GOT3 (cell line): ENCODE data around the gene PTGFRN.
"Not testable (repeated sequence)": the region's sequence is repeated elsewhere in the genome, so short reads cannot be mapped to it uniquely, and the experiment has no call there.

Experiments used
- DNase-seq: peaks from one replicate; lab custom pipeline; 2025; ENCODE audit warnings: mixed read lengths; lab: John Stamatoyannopoulos, UW

The PTGFRN gene

DNA sequence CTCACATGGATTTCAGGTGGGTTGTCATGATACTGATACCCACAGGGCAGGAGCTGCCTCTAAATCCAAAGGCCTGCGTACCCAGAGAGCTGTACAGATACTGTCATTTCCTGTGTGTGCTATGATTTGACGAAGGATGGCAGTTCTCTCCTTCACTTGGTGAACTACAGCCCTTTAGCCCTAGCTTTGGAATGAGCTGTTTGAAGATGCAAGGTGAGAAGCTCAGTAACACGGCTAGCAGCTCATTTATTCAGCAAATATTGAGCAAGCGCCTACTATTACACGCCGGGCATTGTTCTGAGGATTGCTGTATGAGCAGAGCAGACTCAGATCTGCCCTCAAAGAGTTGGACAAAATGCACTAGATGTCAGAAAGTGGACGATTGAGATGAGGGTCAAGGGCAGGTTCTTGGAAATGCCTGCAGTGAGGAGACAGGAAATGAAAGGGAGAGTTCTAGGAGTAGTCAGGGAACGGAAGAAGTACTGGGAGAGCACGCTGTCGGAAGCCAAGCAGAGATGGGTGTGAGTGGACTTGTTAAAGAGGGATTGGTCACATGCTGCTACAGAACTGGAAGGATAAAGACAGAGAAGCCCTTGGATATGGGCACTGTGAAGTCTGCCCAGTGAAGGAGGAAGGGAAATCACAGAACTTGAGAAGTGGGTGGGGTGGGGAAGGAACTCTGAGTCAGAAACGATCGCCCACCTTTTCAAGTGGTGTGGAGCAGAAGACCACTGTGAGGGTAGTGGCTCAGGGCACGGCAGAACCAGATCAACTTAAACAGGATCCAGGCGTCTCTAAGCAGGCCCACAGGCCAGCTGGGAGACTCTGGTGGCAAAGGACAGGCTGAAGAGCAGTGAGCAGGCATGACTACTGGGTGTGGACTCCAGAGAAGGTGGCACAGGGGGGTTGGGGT lies 7.1 kb downstream of the PTGFRN start:
- DNase-seq: no peak

DNA sequence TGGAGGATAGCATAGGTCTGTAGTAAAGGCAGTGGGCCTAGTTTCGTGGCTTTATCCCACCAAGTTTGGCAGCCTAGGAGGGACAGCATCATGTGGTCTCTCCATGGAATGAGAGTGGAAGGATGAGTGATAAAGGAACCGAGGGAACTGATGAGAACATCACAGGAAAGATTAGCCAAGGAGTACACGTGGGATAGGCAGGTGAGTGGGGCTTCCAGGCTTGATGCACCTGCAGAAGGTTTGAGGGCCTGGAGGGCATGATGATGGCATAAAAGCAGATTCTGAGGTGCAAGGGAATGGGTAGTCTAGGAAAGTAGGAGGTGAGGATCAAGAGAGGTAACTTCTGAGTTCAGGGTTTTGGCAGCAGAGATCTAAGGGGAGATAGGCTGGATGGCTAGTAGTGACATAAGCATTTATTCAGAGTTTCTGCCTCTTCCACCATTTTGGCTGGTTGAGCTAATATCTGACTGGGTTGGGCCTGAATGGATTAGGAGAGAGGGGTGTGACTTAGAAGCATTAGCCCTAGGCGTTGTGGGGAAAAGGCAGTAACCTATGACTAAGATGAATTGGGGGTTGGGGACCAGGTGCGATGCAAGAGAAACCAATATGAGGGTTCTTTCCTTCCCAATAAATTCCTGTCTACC lies 9.1 kb downstream of the PTGFRN start:
- no peak for DNase-seq

DNA sequence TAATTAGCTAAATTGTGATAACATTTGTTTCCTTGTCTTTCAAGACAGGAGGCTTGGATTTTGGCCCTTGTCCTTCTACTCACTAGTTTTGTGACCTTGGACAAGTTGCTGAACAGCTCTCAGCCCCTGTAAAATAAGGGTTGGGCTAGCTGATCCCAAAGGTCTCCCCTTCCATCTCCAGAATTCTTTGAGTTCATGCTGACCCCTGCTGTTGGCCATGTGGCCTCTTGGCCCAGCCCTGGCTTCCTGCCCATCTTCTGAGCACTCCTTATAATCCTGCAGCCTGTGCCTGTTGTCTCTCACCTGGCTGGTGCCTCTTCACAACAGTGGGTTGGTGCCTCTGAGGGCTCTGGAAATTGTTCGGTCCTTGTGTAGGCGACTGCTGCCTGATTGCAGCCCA lies 10.1 kb downstream of the PTGFRN start:
- DNase-seq: no peak

DNA sequence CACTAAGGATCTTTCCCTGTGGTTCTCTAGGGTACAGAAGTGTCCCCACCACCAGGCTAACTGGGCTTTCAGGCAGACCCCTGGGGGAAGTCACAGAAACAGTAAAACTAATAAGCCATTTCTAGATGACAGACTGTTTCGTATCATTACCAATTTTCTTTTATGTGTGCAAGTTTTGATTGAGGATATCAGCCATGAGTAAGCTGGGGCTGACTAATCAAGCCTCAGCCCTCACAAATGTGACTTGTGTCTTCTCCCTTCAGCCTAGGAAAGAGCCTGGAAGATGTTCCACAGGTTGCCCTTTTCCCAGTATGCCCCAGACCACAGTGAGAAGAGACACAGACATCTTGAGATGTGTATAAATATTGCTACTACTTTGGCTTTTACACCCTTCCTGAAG lies 10.5 kb downstream of the PTGFRN start:
- no peak for DNase-seq

DNA sequence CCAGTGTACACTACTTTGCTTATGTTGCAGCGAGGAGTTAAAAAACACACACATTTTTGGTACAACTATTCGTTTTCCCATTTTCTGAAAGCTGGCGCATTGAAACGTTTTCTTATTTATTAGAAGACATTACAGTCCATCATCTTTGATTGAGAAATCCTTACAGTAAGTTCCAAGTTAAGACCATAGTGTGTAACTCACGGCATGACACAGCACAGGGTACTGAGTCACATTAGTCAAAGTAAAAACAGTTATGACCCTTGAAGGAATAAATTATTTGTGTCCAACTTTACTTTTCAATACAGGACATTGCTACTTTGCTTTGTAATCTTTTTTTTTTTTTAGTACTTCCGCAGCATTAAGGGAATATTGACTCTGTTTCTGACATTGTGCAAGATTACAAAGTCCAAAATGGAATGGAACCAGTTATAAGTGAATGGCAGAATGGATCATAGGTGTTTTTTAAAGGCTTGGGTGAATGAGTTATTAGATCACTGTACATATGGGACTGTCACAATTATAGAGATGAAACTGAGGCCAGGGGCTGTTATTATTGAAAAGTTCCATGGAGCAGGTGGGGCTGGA lies 11.7 kb downstream of the PTGFRN start:
- DNase-seq: no peak

DNA sequence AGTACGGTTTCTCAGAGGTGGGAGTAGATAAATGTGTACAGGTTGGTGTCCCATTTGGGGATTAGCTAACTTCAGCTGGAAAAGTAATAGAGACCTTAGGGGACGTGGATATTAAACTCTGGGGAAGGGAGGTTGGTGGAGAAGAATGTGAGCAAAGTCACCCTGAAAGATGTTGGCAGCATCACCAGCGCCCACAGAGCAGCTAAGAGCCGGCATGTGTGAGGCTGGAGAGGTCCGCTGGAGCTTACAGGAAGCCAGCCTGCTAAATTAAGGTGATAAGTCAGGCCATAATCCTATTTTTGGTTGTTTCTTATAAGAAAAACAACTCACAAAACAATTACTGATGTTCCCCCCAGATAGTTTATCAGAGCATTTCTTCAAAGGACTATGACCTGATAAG lies 12.2 kb downstream of the PTGFRN start:
- no peak for DNase-seq

DNA sequence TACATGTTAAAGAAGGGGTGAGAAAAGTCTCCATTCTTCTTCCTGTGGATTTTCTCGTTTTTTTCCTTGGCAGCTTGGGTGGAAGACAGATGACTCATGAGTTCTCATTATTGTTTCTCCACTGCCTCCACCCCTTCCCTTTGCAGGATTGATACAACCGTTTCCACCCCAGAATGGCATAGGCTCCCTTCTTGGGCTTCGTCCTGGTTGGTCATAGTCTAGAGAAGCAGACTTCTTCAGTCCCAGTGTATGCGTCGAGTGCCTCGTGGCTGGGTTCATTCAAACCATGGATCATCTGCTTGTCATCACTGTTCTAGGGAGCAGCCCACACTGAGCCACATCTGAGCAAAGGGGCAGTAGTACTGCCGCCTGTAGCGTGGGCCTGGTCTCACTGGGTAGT lies 13.7 kb downstream of the PTGFRN start:
- DNase-seq: no peak

DNA sequence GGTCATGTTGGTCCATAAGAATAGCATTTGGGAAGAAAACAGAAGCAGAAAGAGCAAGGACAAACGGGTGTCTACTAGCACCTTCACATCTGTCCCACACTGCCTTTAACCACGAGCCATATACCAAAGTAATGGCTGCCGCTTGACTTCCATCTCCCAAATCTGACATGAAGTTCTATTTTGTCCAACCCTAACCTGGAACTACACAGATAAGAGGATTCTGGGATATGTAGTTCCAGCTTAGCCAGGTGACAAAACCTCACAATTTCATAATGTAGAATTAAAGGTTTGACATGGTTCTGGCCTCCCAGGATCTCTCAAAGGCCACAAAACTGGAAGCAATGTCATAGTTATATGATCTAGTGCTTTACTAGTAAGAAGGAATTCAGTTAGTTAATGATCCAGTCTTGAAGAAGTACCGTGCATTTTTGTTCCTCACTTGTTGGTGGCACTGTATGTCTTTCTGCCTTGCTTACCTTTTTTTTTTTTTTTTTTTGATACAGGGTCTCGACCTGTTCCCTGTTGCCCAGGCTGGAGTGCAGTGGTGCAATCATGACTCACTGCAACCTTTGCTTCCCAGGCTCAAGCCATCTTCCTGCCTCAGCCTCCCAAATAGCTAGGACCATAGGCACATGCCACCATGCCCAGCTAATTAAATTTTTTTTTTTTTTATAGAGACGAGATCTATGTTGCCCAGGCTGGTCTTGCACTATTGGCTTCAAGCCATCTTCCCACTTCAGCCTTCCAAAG lies 17.5 kb downstream of the PTGFRN start:
- no peak for DNase-seq

DNA sequence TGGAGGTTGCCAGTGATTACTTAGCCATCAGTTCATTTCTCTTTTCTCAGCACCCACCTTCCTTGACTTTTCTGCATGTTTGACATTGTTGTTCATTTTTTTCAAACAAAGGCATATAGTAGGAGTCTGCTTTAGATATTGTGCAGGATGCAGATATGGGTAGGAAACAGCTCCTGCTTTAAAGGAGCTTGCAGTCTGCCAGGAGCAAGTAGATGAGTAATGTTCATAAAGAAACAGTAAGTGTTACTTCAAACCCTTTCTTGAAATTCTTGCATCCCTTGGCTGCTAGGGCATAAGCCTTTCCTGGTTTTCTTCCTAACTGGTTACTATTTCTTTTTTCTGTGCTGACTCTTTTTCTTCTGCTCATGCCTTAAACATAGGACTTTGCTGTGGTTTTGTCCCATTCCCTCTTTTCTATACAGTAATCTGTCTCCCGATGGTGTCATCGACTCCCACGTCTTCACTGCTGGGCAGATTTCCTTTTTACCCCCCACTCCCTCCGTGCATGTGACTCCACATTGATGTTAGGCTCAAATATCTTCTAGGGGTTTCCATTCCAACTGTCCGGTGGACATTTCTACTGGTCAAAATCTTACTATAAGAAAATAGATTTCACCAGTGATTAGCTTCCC lies 20.4 kb downstream of the PTGFRN start:
- DNase-seq: no peak

DNA sequence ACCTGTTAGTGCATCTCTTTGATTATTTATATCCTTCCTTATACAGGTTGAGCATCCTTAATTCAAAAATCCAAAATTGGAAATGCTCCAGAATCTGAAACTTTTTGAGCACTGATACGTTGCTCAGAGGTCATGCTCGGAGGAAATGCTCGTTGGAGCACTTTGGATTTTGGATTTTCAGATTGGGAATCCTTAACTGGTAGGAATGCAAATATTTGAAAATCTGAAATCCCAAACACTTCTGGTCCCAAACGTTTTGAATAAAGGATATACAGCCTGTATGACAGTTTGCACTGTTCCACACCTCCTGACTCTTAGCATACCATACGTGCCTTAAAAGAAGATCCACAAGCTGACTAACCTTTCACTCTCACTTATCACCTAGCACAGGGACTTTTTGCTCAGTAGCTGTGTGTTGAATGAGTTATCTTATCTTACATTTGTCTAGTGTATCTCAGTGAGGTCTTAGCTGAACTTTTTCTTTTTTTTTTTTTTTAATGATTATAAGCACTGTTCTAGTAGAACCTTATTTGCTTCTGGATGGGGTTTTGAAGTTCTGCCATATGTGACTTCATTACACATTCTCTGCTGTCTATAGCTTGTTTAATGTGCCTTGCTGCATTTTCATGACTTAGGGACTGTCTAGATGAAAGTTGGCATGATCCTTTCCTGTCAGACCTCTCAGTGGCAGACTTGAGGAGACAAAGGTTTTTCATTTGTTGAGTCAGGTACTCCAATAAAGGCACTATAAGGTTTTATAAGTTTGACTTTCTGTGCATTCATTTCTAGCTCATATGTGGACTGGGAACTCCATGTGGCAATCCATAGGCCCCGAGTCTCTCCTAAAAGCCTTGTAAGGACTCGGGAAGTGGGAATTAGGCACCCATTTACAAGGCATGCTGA lies 21.6 kb downstream of the PTGFRN start:
- no peak for DNase-seq

DNA sequence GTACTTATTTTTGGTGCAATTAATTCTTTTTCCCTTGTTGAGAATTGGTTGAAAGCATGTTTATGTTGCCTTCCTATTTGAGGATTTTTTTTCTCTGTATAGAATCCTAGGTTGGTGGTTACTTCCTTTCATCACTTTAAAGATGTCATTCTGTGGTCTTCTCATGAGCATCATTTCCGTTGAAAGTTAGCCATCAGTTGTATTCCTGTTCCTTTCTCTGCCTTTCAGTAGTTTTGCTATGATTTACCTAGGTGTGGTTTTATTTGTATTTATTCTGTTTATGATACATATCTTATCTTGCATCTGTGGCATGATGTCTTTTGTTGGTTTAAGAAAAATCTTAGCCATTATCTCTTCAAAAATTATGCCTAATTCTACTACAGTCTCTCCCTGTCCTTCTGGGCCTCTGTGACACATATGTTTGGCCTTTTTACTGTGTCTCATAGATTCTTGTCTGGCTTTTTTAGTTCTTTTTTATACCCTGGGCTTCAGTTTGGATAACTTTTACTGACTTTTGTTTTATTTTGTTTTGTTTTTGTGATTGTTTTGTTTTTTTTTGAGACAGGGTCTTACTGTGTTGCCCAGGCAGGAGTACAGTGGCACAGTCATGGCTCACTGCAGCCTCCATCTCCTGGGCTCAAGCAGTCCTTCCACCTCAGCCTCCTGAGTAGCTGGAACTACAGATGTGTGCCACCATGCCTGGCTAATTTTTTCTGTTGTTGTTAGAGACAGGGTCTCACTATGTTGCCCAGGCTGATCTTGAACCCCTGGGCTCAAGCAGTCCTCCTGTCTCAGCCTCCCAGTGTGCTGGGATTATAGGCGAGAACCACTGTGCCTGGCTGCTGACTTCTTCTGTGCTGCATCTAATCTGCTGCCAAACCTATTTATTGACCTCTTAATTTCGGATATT lies 24.1 kb downstream of the PTGFRN start:
- DNase-seq: no peak

DNA sequence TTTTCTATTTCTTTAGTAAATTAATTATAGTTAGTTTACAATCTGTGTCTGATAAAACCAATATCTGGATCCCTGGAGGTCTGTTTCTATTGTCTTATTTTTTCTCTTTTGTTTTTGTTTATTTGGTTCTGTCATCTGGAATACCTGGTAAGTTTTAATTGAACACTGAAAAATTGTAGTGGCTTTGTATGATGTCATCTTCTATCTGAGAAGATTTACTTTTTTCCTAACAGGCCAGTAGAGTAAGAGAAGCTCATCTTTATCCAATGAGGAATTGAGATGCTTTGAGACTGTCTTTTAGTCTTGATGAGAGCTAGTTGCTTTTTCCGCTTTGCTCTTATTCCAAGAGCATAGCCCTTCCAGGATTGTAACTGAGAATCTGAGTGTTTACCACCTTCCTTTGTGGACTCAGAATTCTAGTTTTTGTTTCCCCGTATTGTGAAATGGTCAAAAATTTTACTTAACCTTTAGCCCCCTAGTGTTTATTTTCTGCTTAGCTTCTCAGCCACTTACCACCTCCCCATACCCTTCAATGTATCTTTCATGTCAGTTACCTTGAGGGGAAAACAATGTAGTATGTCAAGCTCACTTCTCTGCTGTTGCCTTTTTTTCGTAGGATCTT lies 25.0 kb downstream of the PTGFRN start:
- no peak for DNase-seq

DNA sequence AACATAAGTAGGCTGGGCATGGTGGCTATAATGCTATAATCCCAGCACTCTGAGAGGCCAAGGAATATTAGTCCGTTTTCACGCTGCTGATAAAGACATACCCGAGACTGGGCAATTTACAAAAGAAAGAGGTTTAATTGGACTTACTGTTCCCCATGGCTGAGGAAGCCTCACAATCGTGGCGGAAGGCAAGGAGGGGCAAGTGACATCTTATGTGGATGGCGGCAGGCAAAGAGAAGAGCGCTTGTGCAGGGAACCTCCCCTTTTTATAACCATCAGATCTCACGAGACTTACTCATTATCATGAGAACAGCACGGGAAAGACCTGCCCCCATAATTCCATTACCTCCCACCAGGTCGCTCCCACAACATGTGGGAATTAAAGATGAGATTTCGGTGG lies 28.5 kb downstream of the PTGFRN start:
- no peak for DNase-seq

DNA sequence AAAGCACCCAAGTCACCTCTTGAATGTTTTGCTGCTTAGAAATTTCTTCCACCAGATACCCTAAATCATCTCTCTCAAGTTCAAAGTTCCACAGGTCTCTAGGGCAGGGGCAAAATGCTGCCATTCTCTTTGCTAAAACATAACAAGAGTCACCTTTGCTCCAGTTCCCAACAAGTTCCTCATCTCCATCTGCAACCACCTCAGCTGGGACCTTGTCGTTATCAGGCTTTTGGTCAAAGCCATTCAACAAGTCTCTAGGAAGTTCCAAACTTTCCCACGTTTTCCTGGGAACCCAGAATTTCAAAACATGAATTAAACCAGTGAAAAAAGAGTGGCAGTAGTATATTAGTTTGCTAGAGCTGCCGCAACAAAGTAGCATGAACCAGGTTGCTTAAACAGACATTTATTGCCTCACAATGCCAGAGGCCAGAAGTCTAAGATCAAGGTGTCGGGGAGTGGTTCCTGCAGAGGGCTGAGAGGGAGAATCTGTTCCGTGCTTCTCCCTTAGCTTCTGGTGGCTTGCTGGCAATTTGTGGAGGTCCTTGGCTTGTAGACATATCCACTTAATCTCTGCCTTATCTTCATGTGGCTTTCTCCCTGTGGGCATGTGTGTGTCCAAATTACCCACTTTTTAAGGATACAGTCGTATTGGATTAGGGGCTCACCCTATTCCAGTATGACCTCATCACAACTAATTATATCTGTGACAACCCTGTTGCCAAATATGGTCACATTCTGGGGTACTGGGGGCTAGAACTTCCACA lies 30.2 kb downstream of the PTGFRN start:
- not testable (repeated sequence) for DNase-seq

DNA sequence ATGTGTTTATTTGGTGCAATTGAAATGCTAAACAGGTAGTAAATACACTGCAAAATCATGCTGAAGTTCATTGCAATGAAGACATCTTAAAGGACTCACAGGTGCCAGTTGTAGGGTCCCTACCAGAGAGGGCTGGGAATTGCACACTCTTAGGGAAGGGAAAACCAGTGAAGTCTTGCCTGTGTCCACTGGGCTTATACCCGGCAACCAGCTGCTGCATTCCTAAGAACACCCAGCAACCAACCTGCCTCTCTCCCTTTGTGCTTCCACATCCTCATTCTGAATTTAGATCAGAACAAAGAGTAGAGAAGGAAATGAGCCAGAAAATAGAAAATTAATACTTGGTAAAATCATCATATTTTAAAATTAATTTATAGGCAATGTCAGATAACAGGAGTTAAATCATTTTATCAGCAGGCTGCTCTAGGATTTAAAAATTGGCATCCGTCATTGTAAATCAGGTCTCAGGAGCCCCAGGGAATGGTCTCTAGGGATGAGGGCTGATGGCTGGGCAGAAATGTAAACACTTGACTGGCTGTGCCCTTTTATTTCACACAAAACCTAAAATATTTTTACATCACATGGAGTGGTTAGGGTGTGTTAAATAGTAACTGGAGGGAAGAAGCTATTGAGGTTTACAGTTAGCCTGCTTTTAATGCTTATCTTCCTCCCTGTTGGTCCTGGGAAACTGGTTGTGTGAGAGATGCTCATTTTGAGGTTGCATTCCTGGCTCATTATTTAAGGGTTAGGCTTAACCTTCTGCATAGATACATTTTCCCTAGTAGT lies 31.3 kb downstream of the PTGFRN start:
- DNase-seq: no peak

DNA sequence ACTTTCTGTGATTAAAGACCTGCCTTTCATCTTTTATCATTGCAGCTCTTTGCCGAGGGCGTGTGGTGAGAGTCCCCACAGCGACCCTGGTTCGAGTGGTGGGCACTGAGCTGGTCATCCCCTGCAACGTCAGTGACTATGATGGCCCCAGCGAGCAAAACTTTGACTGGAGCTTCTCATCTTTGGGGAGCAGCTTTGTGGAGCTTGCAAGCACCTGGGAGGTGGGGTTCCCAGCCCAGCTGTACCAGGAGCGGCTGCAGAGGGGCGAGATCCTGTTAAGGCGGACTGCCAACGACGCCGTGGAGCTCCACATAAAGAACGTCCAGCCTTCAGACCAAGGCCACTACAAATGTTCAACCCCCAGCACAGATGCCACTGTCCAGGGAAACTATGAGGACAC lies 32.0 kb downstream of the PTGFRN start:
- DNase-seq: no peak

DNA sequence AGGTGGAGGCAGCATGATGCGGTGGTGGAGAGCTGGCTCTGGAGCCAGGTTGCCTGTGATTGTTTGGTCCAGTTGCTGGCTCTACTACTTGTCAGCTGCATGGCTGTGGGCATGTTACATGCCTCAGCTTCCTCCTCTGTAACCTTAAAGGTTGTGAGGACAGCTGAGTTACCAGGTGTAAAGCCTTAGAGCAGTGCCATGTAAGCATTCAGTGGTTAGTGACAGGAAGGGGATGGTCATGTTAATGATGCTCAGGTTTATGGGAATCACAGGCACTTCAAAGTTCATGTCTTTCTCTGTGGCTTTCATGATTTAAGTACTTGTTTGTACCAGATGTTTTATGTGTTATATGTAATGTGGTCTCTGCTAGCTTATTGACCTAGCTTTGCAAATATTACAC lies 32.6 kb downstream of the PTGFRN start:
- no peak for DNase-seq

DNA sequence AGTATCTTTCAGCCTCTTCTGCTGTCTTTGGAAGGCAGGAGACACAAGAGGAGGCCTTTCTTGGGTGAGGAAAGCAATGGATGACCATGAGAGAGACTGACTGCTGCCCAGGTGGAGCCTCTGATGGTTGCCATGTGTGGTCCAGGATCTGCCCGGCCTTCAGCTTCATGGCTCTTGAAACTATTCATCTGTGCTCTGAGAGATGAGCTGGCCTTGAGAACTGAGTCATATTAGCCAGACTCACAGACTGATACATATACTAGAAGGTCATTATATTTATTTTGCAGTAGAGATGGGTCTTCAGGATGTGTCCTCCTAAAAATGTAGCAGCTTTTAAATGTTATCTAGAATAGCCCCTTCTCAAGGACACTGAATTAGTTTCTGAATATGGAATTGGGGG lies 33.7 kb downstream of the PTGFRN start:
- DNase-seq: no peak
